GM23248 (cell line): Measurements from ENCODE around the gene COX4I1. TPM values are rescaled to one million over a fixed set of nuclear protein-coding genes. Genes with fewer than 3 reads are reported as not detected.
"Not testable (repeated sequence)": the region's sequence is repeated elsewhere in the genome, so short reads cannot be mapped to it uniquely, and the experiment has no call there.

ENCODE experiments used
- DNase-seq: peaks from one replicate; pipeline ENCODE4 v3.0.0-alpha.2; 2015
- H2AFZ ChIP-seq: fragments of 200-600 bp; sonication (generic); 2 replicates; pipeline ENCODE4 v1.6.1; 2016; ENCODE audit warnings: antibody characterized with exemption
- H3F3A ChIP-seq: fragments of 200-600 bp; sonication (generic); 2 replicates; pipeline ENCODE4 v1.6.1; 2016; ENCODE audit warnings: mild to moderate bottlenecking, antibody characterized with exemption, mixed run types; ENCODE audit not compliant: insufficient read depth
- H3K27ac ChIP-seq: fragments of 200-600 bp; sonication (generic); 2 replicates; pipeline ENCODE4 v1.5.1; 2016; ENCODE audit warnings: mild to moderate bottlenecking
- H3K27me3 ChIP-seq: fragments of 200-600 bp; sonication (generic); replicated peaks from 2 replicates; pipeline ENCODE4 v1.6.1; 2016; ENCODE audit warnings: mild to moderate bottlenecking; ENCODE audit not compliant: insufficient read depth
- H3K36me3 ChIP-seq: fragments of 200-600 bp; sonication (generic); 2 replicates; pipeline ENCODE4 v1.6.1; 2016; ENCODE audit warnings: low read depth, mild to moderate bottlenecking
- H3K4me1 ChIP-seq: fragments of 200-600 bp; sonication (generic); 2 replicates; pipeline ENCODE4 v1.6.1; 2016; ENCODE audit warnings: mild to moderate bottlenecking; ENCODE audit not compliant: insufficient read depth
- H3K4me2 ChIP-seq: fragments of 200-600 bp; sonication (generic); one replicate; pipeline ENCODE4 v1.6.1; 2016; ENCODE audit warnings: mild to moderate bottlenecking; ENCODE audit not compliant: unreplicated experiment
- H3K4me3 ChIP-seq: fragments of 200-600 bp; sonication (generic); 2 replicates; pipeline ENCODE4 v1.5.1; 2016; ENCODE audit warnings: mild to moderate bottlenecking
- H3K79me2 ChIP-seq: fragments of 200-600 bp; sonication (generic); 2 replicates; pipeline ENCODE4 v1.6.1; 2016; ENCODE audit warnings: mild to moderate bottlenecking; ENCODE audit not compliant: insufficient read depth
- H3K9ac ChIP-seq: fragments of 200-600 bp; sonication (generic); 2 replicates; pipeline ENCODE4 v1.6.1; 2016; ENCODE audit warnings: mild to moderate bottlenecking
- H3K9me2 ChIP-seq: fragments of 200-600 bp; sonication (generic); 2 replicates; pipeline ENCODE4 v1.6.1; 2016; ENCODE audit warnings: mixed run types, mild to moderate bottlenecking, moderate library complexity; ENCODE audit not compliant: insufficient read depth
- H3K9me3 ChIP-seq: fragments of 200-600 bp; sonication (generic); one replicate; pipeline ENCODE4 v1.6.1; 2017; ENCODE audit warnings: low read depth
- H4K20me1 ChIP-seq: fragments of 200-600 bp; sonication (generic); 2 replicates; pipeline ENCODE4 v1.6.0; 2016; ENCODE audit not compliant: insufficient read depth
- EZH2 ChIP-seq: fragments of 200-600 bp; sonication (generic); IDR thresholded peaks from 2 replicates; pipeline ENCODE4 v1.6.1; 2018; ENCODE audit warnings: antibody characterized with exemption, mild to moderate bottlenecking; ENCODE audit not compliant: insufficient read depth, poor library complexity, severe bottlenecking
- EZH2phosphoT487 ChIP-seq: fragments of 200-600 bp; sonication (generic); IDR thresholded peaks from 2 replicates; pipeline ENCODE4 v1.6.1; 2018; ENCODE audit warnings: antibody characterized with exemption, moderate library complexity, mild to moderate bottlenecking, low read depth; ENCODE audit not compliant: insufficient read depth
- WGBS, 2 experiments: methylation state at CpG; one replicate each; pipeline ENCODE4 v1.1.6; 2015 to 2017; ENCODE audit warnings: low lambda C conversion rate in 2 of 2, low coverage in 1 of 2; ENCODE audit errors: missing lambda C conversion rate in 2 of 2; 5-methylcytosine and 5-hydroxymethylcytosine counted together
- in situ Hi-C: fragments of 300-500 bp; cut with MboI; formaldehyde crosslinking; loops from 2 replicates; pipeline ENCODE4 v1.15.0; 2020
- polyA plus RNA-seq: library from polyadenylated mRNA; unstranded; fragments of >200 nt; fragmentation: Nextera tagmentation; extraction: Ambion mirVana; gene quantifications from 2 replicates; pipeline ENCODE4 v1.2.1, GENCODE V29; 2016
- total RNA-seq: library from RNA; depleted of rRNA; stranded (reverse); fragments of >200 nt; shearing (Covaris generic); gene quantifications from 2 replicates; pipeline ENCODE4 v1.2.3, GENCODE V29; 2014

The COX4I1 gene
- total and polyA plus RNA-seq, 2 experiments from 2014 or later, result 390 to 566 TPM

DNA sequence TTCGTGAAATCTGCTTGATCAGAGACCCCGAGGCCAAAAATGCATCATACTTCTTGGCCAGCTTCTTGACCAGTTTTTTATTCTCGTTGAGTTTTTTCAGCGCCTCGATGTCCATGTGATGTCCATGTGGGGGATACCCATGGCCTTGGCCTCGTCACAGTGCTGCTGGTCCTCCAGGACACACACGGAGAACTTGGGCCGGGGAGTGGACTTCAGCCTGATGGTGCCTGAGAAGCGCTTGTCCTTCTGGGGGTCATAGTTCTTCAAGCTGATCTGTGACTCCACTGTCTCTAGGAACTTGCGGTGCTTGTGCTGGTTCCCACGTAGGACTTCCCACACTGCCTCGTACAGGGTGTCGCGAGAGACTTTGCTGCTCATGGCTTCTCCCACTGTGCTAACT, 16.7 kb downstream of the COX4I1 start:
- H3K27me3 ChIP-seq, result peaks cover 71% of the 10 kb centered on the region
- H3K4me1 ChIP-seq, result no peaks in the 10 kb centered on the region
- no peak overlapping the region for H3K27ac ChIP-seq
- no peaks in the 10 kb centered on the region for H3K9me3 ChIP-seq
- DNase-seq, result no peak
- no peaks in the 10 kb centered on the region for H3K9me2 ChIP-seq
- in situ Hi-C loops, result no loop called here
- H3K4me2 ChIP-seq, result no peak overlapping the region
- WGBS, 2 experiments, result 76 to 79% methylated on average over 14 of the region's 14 CpGs
- no peaks in the 10 kb centered on the region for H4K20me1 ChIP-seq
- H3K4me3 ChIP-seq, result no peak overlapping the region
- H3K36me3 ChIP-seq, result no peaks in the 10 kb centered on the region
- no peak overlapping the region for H3K9ac ChIP-seq
- no peaks in the 10 kb centered on the region for H3F3A ChIP-seq
- no peaks in the 10 kb centered on the region for H3K79me2 ChIP-seq
- H2AFZ ChIP-seq, result no peak overlapping the region
- no peak for TF ChIP-seq EZH2phosphoT487
- no peak for TF ChIP-seq EZH2

DNA sequence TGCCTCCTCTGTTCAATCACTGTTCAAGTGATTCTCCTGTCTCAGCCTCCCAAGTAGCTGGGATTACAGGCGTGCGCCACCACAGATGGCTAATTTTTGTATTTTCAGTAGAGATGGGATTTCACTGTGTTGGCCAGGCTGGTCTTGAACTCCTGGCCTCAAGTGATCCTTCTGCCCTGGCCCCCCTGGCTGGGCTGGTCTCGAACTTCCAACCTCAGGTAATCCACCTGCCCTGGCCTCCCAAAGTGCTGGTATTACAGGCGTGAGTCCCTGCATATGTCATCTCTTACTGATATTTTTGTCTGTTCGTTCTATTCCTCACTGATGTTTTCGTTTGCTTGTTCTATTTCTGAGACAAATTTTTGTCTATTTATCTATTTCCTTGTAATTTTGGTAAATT, 17.7 kb downstream of the COX4I1 start:
- H3K36me3 ChIP-seq, H3K4me1 ChIP-seq, H3K27ac ChIP-seq, H2AFZ ChIP-seq, H4K20me1 ChIP-seq, H3F3A ChIP-seq, in situ Hi-C loops, H3K79me2 ChIP-seq, H3K4me2 ChIP-seq, H3K9ac ChIP-seq, H3K9me2 ChIP-seq, H3K9me3 ChIP-seq, DNase-seq, H3K4me3 ChIP-seq: not testable (repeated sequence)
- 60 to 66% methylated on average over 6 of the region's 6 CpGs for WGBS, 2 experiments
- peaks cover 60% of the 10 kb centered on the region for H3K27me3 ChIP-seq

DNA sequence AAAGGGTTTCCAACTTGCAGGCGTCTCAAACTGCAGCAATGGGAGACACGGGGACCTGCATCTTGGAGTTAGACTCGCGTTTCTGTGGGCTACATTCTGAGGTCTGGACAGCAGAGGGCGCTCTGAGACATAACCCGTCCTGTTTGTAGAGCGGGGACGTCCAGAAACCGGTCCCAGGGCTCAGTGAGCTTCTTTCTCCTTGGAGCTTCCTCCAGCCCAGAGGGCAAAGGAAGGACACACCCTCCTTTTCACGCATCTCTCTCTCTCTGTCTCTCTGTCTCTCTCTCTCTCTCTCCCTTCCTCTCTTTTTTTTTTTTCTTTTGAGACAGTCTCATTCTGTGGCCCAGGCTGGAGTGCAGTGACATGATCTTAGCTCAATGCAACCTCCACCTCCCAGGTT, 19.8 kb downstream of the COX4I1 start:
- Histone ChIP-seq H2AFZ (no peak overlapping the region), H3K27me3 (peaks cover 42% of the 10 kb centered on the region), H3K4me3 (no peak overlapping the region), H3F3A (no peaks in the 10 kb centered on the region), H3K36me3 (no peaks in the 10 kb centered on the region), H3K9me3 (no peaks in the 10 kb centered on the region), H3K79me2 (no peaks in the 10 kb centered on the region), H3K27ac (no peak overlapping the region), H4K20me1 (no peaks in the 10 kb centered on the region), H3K9ac (no peak overlapping the region), H3K9me2 (no peaks in the 10 kb centered on the region), H3K4me1 (no peaks in the 10 kb centered on the region), H3K4me2 (no peak overlapping the region)
- peak; percentile 77 for DNase-seq
- WGBS, 2 experiments, result 5 to 11% methylated on average over 10 of the region's 10 CpGs
- no peak for TF ChIP-seq EZH2phosphoT487
- no peak for TF ChIP-seq EZH2
- in situ Hi-C loops, result no loop called here

DNA sequence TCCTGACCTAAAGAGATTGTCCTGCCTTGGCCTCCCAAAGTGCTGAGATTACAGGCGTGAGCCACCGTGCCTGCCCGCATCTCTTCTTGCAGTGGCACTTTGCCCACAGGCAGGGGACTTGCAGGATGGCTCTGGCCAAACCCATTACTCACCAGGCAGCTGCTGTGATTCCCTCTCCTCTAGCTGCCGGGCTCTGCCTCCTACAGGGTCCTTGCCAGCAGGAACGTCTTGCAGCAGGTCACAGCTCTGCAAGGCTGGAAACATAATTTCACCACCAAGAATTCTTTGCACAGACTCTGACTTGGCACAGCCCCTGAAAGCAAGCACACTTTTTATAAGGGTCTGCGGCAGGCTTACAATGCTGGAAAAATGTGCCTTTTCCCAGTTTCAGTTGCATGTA, 20.3 kb downstream of the COX4I1 start:
- no peaks in the 10 kb centered on the region for H3K4me1 ChIP-seq
- no peaks in the 10 kb centered on the region for H3F3A ChIP-seq
- no peak overlapping the region for H3K4me2 ChIP-seq
- peaks cover 37% of the 10 kb centered on the region for H3K27me3 ChIP-seq
- H3K4me3 ChIP-seq, result no peak overlapping the region
- TF ChIP-seq EZH2, result no peak
- TF ChIP-seq EZH2phosphoT487, result no peak
- H3K79me2 ChIP-seq, result no peaks in the 10 kb centered on the region
- H3K9me3 ChIP-seq, result no peaks in the 10 kb centered on the region
- peak; percentile 5 for DNase-seq
- 26 to 34% methylated on average over 6 of the region's 6 CpGs for WGBS, 2 experiments
- no peak overlapping the region for H3K27ac ChIP-seq
- H4K20me1 ChIP-seq, result no peaks in the 10 kb centered on the region
- in situ Hi-C loops, result loop anchor here (10.0 kb wide), 2 partner anchors 165 to 195 kb away; no protein-coding TSS in a partner anchor
- no peaks in the 10 kb centered on the region for H3K9me2 ChIP-seq
- no peak overlapping the region for H3K9ac ChIP-seq
- H3K36me3 ChIP-seq, result no peaks in the 10 kb centered on the region
- H2AFZ ChIP-seq, result no peak overlapping the region

DNA sequence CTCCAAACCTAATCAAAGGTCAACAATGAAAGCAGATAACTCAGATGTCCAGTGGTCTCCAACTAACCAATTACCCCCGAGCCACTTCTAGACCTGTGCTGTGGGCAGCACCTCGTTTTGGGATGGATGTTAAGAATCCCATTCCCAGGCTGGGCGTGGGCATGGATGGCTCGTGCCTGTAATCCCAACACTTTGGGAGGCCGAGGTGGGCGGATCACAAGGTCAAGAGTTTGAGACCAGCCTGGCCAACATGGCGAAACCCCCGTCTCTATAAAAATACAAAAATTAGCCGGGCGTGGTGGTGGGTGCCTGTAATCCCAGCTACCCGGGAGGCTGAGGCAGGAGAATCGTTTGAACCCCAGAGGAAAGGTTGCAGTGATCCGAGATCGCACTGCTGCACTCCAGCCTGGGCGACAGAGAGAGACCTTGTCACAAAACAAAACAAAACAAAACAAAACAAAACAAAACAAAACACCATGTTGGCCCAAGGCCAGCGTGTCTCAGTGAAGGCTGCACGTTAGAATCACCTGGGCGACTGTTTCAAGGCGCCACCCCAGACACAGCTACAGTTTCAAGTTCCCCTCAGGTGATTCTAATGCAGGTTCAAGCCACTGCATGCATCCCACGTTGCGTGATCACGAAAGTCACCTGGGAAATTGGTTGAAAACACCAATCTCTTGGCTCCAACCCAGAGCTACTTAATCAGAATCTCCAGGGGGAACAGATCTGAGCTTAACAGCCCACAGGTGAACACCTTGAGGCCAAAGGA, 21.3 kb downstream of the COX4I1 start:
- no peaks in the 10 kb centered on the region for H3K4me1 ChIP-seq
- H3K36me3 ChIP-seq, result no peaks in the 10 kb centered on the region
- H3K27ac ChIP-seq, result no peak overlapping the region
- no peaks in the 10 kb centered on the region for H4K20me1 ChIP-seq
- TF ChIP-seq EZH2phosphoT487 (no peak), EZH2 (no peak)
- WGBS, 2 experiments, result 42% methylated on average over 22 of the region's 22 CpGs
- no peaks in the 10 kb centered on the region for H3F3A ChIP-seq
- in situ Hi-C loops, result loop anchor here (10.0 kb wide), 2 partner anchors 164 to 194 kb away; no protein-coding TSS in a partner anchor
- no peaks in the 10 kb centered on the region for H3K79me2 ChIP-seq
- no peak overlapping the region for H3K4me3 ChIP-seq
- H3K9me3 ChIP-seq, result no peaks in the 10 kb centered on the region
- no peak for DNase-seq
- no peak overlapping the region for H2AFZ ChIP-seq
- H3K9me2 ChIP-seq, result no peaks in the 10 kb centered on the region
- H3K9ac ChIP-seq, result no peak overlapping the region
- no peak overlapping the region for H3K4me2 ChIP-seq
- H3K27me3 ChIP-seq, result peaks cover 30% of the 10 kb centered on the region
